ENCODE results near the gene EDEM2.

DNA sequence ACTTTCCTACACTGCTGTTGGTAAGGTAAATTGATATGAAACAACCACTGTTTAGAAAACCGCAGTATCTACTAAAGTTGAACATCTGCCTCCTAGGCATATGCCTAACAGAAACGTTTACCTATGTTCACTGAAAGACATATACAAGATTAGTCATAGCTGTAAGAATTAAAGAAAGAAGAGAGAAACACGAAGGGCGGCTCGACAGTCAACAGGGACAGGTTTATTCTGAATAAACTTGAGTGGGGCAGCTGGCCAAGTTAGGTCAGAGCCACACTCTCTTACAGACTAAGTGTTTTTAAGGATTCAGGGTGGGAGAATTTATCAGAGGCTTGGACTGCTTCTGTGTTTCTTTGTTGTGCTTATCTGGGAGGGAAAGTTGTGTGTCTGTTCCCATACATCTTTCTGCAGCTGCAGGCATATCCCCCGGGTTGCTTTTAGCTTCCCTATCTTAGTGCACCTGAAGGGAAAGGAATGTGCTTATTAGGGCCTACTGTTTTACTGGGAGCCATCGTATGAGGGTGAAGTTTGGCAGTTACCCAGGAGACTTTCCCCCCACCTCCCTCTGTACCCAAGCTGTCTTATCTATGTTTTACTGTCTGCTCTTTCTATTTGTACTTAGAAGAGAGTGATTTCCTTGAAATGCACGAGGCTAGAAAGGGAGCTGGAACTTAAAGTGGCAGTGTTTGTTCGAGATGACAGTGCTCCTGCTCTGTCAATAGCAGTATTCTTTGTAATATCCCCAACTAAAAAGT, 45.2 kb upstream of the EDEM2 start:
- TF ChIP-seq, protein P1, sequence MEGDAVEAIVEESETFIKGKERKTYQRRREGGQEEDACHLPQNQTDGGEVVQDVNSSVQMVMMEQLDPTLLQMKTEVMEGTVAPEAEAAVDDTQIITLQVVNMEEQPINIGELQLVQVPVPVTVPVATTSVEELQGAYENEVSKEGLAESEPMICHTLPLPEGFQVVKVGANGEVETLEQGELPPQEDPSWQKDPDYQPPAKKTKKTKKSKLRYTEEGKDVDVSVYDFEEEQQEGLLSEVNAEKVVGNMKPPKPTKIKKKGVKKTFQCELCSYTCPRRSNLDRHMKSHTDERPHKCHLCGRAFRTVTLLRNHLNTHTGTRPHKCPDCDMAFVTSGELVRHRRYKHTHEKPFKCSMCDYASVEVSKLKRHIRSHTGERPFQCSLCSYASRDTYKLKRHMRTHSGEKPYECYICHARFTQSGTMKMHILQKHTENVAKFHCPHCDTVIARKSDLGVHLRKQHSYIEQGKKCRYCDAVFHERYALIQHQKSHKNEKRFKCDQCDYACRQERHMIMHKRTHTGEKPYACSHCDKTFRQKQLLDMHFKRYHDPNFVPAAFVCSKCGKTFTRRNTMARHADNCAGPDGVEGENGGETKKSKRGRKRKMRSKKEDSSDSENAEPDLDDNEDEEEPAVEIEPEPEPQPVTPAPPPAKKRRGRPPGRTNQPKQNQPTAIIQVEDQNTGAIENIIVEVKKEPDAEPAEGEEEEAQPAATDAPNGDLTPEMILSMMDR (optimal IDR thresholded peaks at IDR 0.05 in 1 of 3, IDR thresholded peaks at IDR 0.05 in 1 of 3, conservative IDR thresholded peaks at IDR 0.05 in 1 of 3; ENCODE audit: extremely low read depth in 1 of 3, insufficient read depth in 2 of 3, low read length in 3 of 3), result no peak
- no peak for TF ChIP-seq EZH2 (IDR thresholded peaks at IDR 0.05; ENCODE audit: low read length)

Measured in keratinocyte (primary cell).